B cell (primary cell): ENCODE measurements around the gene EXOC3L1.

Experiments used
- CTCF ChIP-seq: fragments of 200-600 bp; IDR thresholded peaks from one replicate; pipeline ENCODE4 v1.8.0; 2022; ENCODE audit warnings: antibody characterized with exemption, mild to moderate bottlenecking
- EZH2 ChIP-seq: IDR thresholded peaks from 2 replicates; pipeline ENCODE4 v1.6.1; 2012; ENCODE audit warnings: borderline replicate concordance, low read depth, mild to moderate bottlenecking, moderate library complexity, low read length; ENCODE audit not compliant: insufficient read depth, poor library complexity, severe bottlenecking

GRCh38 chr16:67144943-67145342 lies 45.0 kb downstream of the EXOC3L1 start:
- TF ChIP-seq CTCF (no peak), EZH2 (no peak)
